WTC11 (cell line): Measurements from ENCODE around the gene KCNIP3. TPM values are rescaled to one million over a fixed set of nuclear protein-coding genes. Genes with fewer than 3 reads are reported as not detected.

ENCODE experiments used
- ATAC-seq: fragments of 200-7000 bp; cut with Tn5 transposase; 2 replicates; pipeline ENCODE4 v1.10.0; 2021; ENCODE audit warnings: mild to moderate bottlenecking, moderate library complexity
- CTCF ChIA-PET: fragments of 300-600 bp; sonication (Branson Sonifier 250); formaldehyde crosslinking; loops from one replicate; lab custom pipeline; 2021; ENCODE audit warnings: antibody characterized with exemption; lab: Charles Lee
- POLR2A ChIA-PET: fragments of 350-600 bp; sonication (Branson Sonifier 250); formaldehyde crosslinking; loops from one replicate; lab custom pipeline; 2021; ENCODE audit warnings: antibody characterized with exemption; lab: Charles Lee
- DNase-seq: peaks from one replicate; pipeline ENCODE4 v3.0.0; 2021; ENCODE audit warnings: low spot score
- H3K27ac Mint-ChIP-seq: 2 replicates; pipeline ENCODE4 v1.8.0; 2021; ENCODE audit warnings: mixed read lengths
- H3K27me3 Mint-ChIP-seq: 2 replicates; pipeline ENCODE4 v1.8.0; 2021; ENCODE audit warnings: low read depth, mild to moderate bottlenecking, moderate library complexity, mixed read lengths
- H3K36me3 Mint-ChIP-seq: 2 replicates; pipeline ENCODE4 v1.8.0; 2021; ENCODE audit warnings: mixed read lengths
- H3K4me1 Mint-ChIP-seq: 2 replicates; pipeline ENCODE4 v1.8.0; 2022; ENCODE audit warnings: mixed read lengths
- H3K4me3 Mint-ChIP-seq: 2 replicates; pipeline ENCODE4 v1.8.0; 2021; ENCODE audit warnings: mild to moderate bottlenecking, moderate library complexity, mixed read lengths
- H3K9me3 Mint-ChIP-seq: 2 replicates; pipeline ENCODE4 v1.8.0; 2021; ENCODE audit warnings: mixed read lengths
- ATF6 ChIP-seq: sonication (generic); formaldehyde crosslinking; IDR thresholded peaks from 2 replicates; pipeline ENCODE4 v1.8.1; 2023; ENCODE audit warnings: mild to moderate bottlenecking, missing genetic modification reagents
- ETV6 ChIP-seq: sonication (generic); formaldehyde crosslinking; IDR thresholded peaks from 2 replicates; pipeline ENCODE4 v1.8.1; 2022; ENCODE audit warnings: mild to moderate bottlenecking, missing genetic modification reagents
- FOXP4 ChIP-seq: sonication (generic); formaldehyde crosslinking; IDR thresholded peaks from 2 replicates; pipeline ENCODE4 v1.8.0; 2022; ENCODE audit warnings: mild to moderate bottlenecking, missing genetic modification reagents
- JAZF1 ChIP-seq: fragments of 250-450 bp; sonication (Bioruptor Pico); IDR thresholded peaks from 2 replicates; pipeline ENCODE4 v1.9.0; 2021; ENCODE audit warnings: moderate library complexity, mild to moderate bottlenecking, inconsistent platforms
- MAX ChIP-seq: sonication (generic); formaldehyde crosslinking; IDR thresholded peaks from 2 replicates; pipeline ENCODE4 v1.8.0; 2022; ENCODE audit warnings: mild to moderate bottlenecking, missing genetic modification reagents
- TEAD4 ChIP-seq: sonication (generic); formaldehyde crosslinking; IDR thresholded peaks from 2 replicates; pipeline ENCODE4 v1.8.0; 2022; ENCODE audit warnings: mild to moderate bottlenecking, missing genetic modification reagents
- TP53 ChIP-seq: sonication (generic); formaldehyde crosslinking; IDR thresholded peaks from 2 replicates; pipeline ENCODE4 v1.8.1; 2023; ENCODE audit warnings: mild to moderate bottlenecking, missing genetic modification reagents
- ZNF425 ChIP-seq: fragments of 250-450 bp; sonication (Bioruptor Pico); conservative IDR thresholded peaks from 2 replicates; pipeline ENCODE4 v1.9.0; 2021; ENCODE audit warnings: mild to moderate bottlenecking
- ZNF532 ChIP-seq: fragments of 250-450 bp; sonication (Bioruptor Pico); IDR thresholded peaks from 2 replicates; pipeline ENCODE4 v1.9.0; 2021; ENCODE audit warnings: mild to moderate bottlenecking, borderline replicate concordance
- total RNA-seq: library from RNA; stranded (reverse); gene quantifications from 3 replicates; pipeline ENCODE4 v1.2.3, GENCODE V29; 2021
- TF ChIP-seq, protein P1 (sequence below): sonication (generic); formaldehyde crosslinking; IDR thresholded peaks from 2 replicates; pipeline ENCODE4 v1.8.1; 2023; ENCODE audit warnings: mild to moderate bottlenecking, missing genetic modification reagents, moderate library complexity

The KCNIP3 gene
- total RNA-seq, 1 experiment from 2014 or later, result 2.1 TPM

- TF ChIP-seq FOXP4 (CRISPR knock-in tag), result no peak
Measured at GRCh38 chr2:95272781-95273180, 24.4 kb upstream of the KCNIP3 start (continued).

- Mint-ChIP-seq H3K9me3 (no peaks in the 10 kb centered on the region), H3K36me3 (no peaks in the 10 kb centered on the region), H3K4me3 (no peak overlapping the region), H3K27me3 (no peaks in the 10 kb centered on the region), H3K27ac (no peak overlapping the region), H3K4me1 (peaks cover 37% of the 10 kb centered on the region)
- no peak for DNase-seq
- ATAC-seq, result no peak
- ChIA-PET CTCF (interaction anchor here (0.9 to 5.6 kb wide), 7 partner anchors 41 to 196 kb away, joined by 3 to 60 read pairs (median 5); no protein-coding TSS in a partner anchor), POLR2A (interaction anchor here (0.8 kb wide), 1 partner anchor 22 kb away, joined by 5 read pairs; no protein-coding TSS in a partner anchor)
- TF ChIP-seq TEAD4 (CRISPR knock-in tag) (no peak), ZNF425 (no peak), ATF6 (CRISPR knock-in tag) (no peak), ZNF532 (CRISPR knock-in tag) (no peak)
Measured at GRCh38 chr2:95273566-95274290, 23.4 kb upstream of the KCNIP3 start.

- H3K9me3 Mint-ChIP-seq, result no peaks in the 10 kb centered on the region
- ChIA-PET POLR2A (interaction anchor here (0.8 kb wide), 1 partner anchor 21 kb away, joined by 5 read pairs; no protein-coding TSS in a partner anchor), CTCF (interaction anchor here (0.7 to 5.6 kb wide), 7 partner anchors 41 to 196 kb away, joined by 3 to 60 read pairs (median 6); no protein-coding TSS in a partner anchor)
- H3K36me3 Mint-ChIP-seq, result no peaks in the 10 kb centered on the region
- peak; percentile 87 for ATAC-seq
- H3K4me3 Mint-ChIP-seq, result peak within 1 kb of the TSS; percentile 26; the same call in 1 of the 2 replicates
- peak within 1 kb of the TSS; percentile 67; the same call in 1 of the 2 replicates for H3K27ac Mint-ChIP-seq
- peak; percentile 76 for DNase-seq
- no peak for TF ChIP-seq JAZF1 (CRISPR knock-in tag)
- 0 out of 2 replicates have a peak, but pooled peaks have one; percentile 40 for TF ChIP-seq MAX (CRISPR knock-in tag)
- TF ChIP-seq, protein P1, sequence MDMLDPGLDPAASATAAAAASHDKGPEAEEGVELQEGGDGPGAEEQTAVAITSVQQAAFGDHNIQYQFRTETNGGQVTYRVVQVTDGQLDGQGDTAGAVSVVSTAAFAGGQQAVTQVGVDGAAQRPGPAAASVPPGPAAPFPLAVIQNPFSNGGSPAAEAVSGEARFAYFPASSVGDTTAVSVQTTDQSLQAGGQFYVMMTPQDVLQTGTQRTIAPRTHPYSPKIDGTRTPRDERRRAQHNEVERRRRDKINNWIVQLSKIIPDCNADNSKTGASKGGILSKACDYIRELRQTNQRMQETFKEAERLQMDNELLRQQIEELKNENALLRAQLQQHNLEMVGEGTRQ (CRISPR knock-in tag), result peak; percentile 18; the same call in 1 of the 2 replicates
- TF ChIP-seq TP53 (CRISPR knock-in tag), result 0 out of 2 replicates have a peak, but pooled peaks have one; percentile 26
- peak; percentile 43; the same call in 1 of the 2 replicates for TF ChIP-seq ETV6 (CRISPR knock-in tag)
- TF ChIP-seq, all 79 proteins: peak for 4
- Mint-ChIP-seq H3K27me3 (no peaks in the 10 kb centered on the region), H3K4me1 (peaks cover 37% of the 10 kb centered on the region)
Measured at GRCh38 chr2:95274291-95275150, 22.6 kb upstream of the KCNIP3 start, which contains the start of gene PROM2. Gene PROM2 (plus strand): TSS chr2:95274449. CDS start chr2:95274586, 137 bp downstream.
